GM12875 (cell line): ENCODE data around the gene WASF1.

Experiments used
- H3K4me3 ChIP-seq: one replicate; pipeline ENCODE4 v1.5.1; 2011; ENCODE audit warnings: low read depth, low read length, control low read depth
- TF ChIP-seq, protein P1 (sequence below): IDR thresholded peaks from 2 replicates; pipeline ENCODE4 v1.5.1; 2011; ENCODE audit warnings: low read depth, mild to moderate bottlenecking, control low read depth, inconsistent platforms, low read length, moderate library complexity, borderline replicate concordance; ENCODE audit not compliant: insufficient read depth

The WASF1 gene

GRCh38 chr6:110207652-110208051 is 28.2 kb upstream of the WASF1 start:
- TF ChIP-seq, protein P1, sequence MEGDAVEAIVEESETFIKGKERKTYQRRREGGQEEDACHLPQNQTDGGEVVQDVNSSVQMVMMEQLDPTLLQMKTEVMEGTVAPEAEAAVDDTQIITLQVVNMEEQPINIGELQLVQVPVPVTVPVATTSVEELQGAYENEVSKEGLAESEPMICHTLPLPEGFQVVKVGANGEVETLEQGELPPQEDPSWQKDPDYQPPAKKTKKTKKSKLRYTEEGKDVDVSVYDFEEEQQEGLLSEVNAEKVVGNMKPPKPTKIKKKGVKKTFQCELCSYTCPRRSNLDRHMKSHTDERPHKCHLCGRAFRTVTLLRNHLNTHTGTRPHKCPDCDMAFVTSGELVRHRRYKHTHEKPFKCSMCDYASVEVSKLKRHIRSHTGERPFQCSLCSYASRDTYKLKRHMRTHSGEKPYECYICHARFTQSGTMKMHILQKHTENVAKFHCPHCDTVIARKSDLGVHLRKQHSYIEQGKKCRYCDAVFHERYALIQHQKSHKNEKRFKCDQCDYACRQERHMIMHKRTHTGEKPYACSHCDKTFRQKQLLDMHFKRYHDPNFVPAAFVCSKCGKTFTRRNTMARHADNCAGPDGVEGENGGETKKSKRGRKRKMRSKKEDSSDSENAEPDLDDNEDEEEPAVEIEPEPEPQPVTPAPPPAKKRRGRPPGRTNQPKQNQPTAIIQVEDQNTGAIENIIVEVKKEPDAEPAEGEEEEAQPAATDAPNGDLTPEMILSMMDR: no peak
- no peak overlapping the region for H3K4me3 ChIP-seq

DNA sequence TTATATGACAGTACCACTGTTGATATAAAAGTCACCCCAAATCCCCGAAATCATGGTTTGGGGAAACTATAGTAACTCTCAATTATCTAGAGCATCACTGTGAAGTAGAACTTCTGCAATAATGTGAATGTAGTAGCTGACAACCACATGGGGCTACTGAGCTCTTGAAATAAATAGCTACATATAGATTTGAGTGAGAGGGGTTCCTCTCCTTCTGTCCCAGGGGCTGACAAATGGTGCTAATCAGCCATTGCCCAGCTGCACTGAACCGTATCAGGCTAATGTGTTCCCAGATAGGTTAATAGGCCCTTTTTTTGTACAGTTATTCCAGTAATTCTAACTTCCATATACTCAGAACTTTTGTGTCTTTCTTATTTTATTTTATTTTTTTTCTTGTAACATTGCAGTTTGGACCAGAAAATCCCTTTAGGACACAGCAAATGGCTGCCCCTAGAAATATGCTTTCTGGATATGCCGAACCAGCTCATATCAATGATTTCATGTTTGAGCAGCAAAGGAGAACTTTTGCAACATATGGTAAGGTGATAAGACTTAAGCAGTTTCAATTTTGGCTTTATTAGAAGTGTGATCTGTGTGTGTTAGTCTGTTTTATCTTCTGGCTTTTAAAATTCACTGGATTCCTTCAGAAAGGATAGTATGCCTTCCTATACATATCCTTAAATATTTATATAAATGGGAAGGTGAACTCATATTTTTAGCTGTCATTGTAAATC is 21.8 kb upstream of the WASF1 start:
- H3K4me3 ChIP-seq: no peak overlapping the region
- TF ChIP-seq, protein P1: no peak

DNA sequence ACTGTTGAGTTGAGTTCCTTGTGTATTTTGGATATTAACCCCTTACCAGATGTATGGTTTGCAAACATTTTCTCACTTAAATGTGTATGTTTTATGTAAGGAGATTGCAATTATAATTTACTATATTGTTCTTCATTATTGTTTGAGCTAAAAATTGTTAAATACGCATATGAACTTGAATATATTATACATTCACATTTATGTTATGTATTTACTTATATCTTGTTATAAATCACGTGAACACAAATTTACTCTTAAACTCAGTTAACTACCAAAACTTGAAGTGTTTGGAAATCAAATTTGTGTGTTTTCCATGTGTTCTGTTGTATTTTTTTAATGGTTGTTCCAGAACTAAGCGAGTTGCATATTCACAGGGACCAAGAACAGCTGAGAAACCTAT is 19.1 kb upstream of the WASF1 start:
- H3K4me3 ChIP-seq: no peak overlapping the region
- TF ChIP-seq, protein P1: no peak

- TF ChIP-seq, protein P1: no peak
- no peak overlapping the region for H3K4me3 ChIP-seq
These were observed 17.4 kb upstream of the WASF1 start for GRCh38 chr6:110196874-110197273.

GRCh38 chr6:110195639-110196038 is 16.2 kb upstream of the WASF1 start:
- H3K4me3 ChIP-seq: no peak overlapping the region
- TF ChIP-seq, protein P1: no peak

DNA sequence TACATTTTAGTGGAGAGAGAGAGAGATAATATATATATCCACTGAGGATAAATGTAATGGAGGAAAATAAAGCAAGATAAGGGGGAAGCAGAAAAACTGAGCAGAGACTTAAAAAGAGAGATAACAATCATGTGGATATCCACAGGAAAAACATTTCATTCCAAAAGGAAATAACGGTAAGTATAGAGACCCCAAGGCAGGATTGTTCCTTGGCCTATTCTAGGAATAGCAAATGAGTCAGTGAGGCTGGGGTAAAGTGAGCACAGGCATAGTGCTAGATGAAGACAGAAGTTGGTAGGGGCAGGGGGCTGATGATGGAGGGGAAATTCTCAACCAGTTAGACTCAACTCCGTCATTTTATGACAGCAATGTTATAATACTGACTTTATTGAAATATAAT is 12.0 kb upstream of the WASF1 start:
- no peak overlapping the region for H3K4me3 ChIP-seq
- TF ChIP-seq, protein P1: no peak

GRCh38 chr6:110190726-110191125 is 11.3 kb upstream of the WASF1 start:
- TF ChIP-seq, protein P1: no peak
- H3K4me3 ChIP-seq: no peak overlapping the region
